Hematopoietic multipotent progenitor cell treated with erythropoietin and hydrocortisone succinate and interleukin-3 and kit ligand, for 4 days (in vitro differentiated cells): Measurements from ENCODE around the gene NUDC.
"Not testable (repeated sequence)": the region's sequence is repeated elsewhere in the genome, so short reads cannot be mapped to it uniquely, and the experiment has no call there.

ENCODE experiments used
- DNase-seq: peaks from one replicate; pipeline ENCODE4 v3.0.0-alpha.2; 2015

NUDC gene

DNA sequence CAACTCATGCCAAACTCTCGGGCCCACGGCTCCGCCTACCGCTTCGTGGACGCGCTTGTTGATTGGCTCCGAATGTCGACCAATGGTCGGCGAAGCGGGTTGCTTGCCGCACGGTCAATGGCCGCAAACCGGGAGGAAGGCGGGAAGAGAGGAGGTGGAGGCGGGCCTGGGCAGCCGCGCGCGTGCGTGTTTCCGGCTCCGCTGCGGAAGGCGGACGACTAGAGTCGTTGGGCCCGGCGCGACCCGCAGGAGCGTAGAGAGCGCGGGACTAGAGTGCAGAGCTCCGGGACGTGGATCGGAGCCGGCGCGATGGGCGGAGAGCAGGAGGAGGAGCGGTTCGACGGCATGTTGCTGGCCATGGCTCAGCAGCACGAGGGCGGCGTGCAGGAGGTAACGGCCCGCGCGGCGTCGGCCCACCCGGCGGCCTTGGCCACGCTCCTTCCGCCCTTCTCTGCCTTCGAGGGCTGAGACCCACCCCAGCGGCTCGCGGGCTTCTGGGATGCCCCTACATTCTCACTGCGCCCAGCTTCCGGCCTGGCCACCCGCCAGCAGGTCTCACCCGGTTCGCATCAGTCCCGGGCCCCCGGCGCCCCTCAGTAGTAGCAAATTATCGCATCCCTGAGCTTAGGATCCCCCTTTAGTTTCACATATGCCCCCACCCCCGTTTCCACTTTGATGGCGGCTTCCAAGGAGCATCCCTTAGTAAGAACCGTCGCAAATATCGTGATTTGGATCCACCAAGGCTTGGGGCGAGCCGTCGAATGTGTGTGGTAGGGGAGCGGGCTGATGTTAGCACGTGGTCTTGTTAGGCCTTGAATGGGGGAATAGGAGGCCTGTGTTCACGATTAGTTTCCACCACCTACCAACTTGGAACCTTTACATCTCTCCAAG lies at the start of gene NUDC:
NUDC (plus strand) TSS at position 204 of the 891 bp plus-strand sequence; CDS start at position 310, 106 bp downstream.
- peak; percentile 99 for DNase-seq

DNA sequence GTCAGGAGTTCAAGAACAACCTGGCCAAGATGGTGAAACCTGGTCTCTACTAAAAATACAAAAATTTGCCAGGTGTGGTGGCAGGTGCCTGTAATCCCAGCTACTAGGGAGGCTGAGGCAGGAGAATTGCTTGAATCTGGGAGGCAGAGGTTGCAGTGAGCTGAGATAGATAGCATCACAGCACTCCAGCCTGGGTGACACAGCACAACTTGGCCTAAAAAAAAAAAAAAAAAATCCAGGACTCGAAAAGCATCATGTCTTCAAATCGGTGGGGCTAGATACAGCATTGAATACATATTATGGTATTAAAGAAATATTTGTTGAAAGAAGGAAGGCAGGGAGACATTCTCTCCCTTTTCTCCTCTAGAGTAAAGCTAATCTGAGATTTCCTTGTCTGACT lies 48.4 kb upstream of the NUDC start:
- DNase-seq: not testable (repeated sequence)

DNA sequence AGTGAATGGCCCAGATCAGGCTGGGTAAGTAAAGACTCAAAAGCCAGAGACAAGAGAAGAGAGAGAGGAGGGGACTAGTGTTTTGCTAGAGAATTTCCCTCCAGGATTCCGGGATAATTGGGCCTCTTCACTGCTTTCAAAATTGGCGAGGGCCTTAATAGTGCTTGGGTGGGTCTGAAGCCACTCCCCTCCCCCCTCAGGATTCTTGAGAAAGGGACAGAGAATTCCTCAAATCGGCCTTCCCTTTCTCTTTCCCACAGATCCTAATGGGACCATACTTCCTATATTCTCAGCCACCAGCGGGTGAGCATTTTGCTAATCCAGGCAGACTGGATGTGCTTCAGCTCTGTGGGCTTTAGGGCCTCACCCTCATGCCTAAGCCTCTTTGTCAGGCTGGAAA lies 46.6 kb upstream of the NUDC start:
- no peak for DNase-seq

DNA sequence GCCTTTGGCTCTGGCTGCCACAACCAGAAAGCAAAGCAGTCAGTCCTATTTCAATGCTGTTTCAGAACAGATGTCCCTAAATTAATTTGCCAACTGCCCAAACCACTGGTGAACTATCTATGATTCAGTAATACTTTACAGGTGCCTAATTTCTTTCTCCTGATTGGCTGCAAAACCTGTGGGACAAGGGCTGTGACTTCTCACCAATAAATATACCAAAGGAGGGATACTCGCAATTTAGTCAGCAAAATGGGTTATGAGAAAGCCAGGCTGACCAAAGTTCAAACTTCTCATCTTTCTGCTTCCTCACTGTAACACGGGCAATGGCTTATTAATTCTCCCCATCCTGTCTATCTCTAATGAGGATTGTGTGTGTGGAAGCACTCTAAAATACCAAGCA lies 44.2 kb upstream of the NUDC start:
- DNase-seq: no peak

DNA sequence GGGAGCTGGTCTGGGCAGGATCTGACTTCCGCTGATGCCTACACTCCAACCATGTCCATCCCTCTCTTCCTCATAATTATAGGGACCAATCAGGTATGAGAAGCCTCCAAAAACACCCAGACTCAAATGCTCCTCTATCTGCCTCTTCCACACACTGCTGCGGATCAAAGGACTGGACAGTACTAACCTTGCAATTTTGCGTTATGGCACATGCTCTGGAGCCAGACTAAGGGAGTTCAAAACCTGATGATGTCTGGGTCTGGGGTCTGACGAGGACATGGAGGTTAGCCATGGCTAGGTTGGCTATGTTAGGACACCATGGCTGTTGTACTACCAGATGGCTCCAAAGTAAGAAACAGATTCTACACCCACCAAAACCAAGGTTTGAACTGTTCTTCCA lies 41.8 kb upstream of the NUDC start:
- no peak for DNase-seq

DNA sequence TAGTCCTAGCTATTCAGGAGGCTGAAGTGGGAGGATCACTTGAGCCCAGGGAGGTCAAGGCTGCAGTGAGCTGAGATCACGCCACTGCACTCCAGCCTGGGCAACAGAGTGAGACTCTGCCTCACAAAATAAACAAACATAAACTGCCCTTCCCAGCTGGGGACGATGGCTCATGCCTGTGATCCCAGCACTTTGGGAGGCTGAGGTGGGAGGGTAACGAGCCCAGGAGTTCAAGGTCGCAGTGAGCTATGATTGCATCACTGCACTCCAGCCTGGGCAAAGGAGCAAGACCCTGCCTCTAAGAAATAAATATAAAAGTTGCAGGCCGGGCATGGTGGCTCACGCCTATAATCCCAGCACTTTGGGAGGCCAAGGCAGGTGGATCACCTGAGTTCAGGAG lies 39.9 kb upstream of the NUDC start:
- DNase-seq: not testable (repeated sequence)

DNA sequence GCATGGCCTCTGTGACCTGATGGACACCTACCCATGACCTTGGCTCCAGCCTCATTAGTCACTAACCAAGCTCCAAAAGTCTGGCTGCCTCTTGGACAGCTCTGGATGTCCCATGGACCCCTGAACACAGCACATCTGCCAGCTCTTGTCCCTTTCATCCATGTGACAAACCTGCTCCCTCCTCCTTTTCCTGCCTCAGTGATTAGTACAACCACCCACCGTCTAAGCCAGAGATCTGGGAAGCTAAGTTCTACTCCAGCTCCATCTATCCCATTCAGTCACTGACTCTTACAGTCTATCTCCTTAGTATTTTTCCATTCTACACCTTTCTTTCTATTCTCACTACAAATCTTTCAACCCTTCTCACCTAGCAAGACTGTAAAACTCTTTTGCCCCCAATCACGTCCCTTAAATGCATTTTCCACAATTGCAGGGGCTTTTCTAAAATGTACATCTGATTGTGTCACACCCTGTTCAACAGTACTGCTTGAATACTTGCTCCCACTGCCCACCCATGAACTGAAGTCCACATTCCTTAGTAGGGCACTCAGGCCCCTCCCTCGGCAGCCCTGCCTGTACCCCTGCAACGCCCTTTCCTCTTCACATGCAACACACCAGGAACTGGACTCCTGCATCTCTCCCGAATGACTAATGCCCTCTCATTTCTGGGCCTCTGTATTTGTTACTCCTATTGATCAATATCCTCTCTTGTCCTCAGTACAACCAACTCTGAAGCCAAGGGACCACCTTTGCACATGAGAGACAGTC lies 38.7 kb upstream of the NUDC start:
- no peak for DNase-seq

DNA sequence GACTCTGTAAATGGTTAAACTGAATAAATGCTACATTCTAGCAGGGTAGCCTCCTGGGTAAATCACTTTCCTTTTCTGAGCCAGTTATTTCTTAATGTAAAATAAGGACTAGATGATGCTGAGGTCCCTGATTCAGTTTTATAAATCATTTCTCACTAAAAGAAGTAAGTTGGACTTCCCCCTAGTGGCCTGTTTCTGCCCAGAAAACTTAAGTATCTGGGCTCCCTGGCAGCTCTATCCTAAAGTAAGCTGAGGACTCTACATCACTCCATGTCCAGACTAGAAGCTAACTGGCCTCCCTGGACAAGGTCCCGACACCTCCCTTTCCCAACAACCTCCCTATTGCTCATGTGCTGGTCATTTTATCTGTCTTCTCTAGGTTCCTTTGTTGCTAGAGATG lies 34.4 kb upstream of the NUDC start:
- peak; percentile 74 for DNase-seq

DNA sequence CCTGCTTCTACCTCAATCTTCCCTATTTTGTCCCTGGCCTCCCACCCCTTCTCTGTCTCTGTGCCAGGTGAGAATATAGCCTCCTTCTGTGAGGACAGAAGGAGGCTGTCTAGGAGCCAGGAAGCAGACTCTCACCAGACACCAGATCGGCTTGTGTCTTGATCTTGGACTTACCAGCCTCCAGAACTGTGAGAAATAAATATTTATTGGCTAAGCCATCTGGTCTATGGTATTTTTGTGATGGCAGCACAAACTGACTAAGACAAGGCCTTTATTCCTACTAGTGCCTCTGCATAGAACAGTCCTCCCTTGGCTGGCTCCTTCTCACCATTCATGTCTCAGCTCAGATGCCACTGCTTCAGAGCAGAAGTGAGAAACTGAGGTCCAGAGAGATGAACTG lies 33.3 kb upstream of the NUDC start:
- no peak for DNase-seq

DNA sequence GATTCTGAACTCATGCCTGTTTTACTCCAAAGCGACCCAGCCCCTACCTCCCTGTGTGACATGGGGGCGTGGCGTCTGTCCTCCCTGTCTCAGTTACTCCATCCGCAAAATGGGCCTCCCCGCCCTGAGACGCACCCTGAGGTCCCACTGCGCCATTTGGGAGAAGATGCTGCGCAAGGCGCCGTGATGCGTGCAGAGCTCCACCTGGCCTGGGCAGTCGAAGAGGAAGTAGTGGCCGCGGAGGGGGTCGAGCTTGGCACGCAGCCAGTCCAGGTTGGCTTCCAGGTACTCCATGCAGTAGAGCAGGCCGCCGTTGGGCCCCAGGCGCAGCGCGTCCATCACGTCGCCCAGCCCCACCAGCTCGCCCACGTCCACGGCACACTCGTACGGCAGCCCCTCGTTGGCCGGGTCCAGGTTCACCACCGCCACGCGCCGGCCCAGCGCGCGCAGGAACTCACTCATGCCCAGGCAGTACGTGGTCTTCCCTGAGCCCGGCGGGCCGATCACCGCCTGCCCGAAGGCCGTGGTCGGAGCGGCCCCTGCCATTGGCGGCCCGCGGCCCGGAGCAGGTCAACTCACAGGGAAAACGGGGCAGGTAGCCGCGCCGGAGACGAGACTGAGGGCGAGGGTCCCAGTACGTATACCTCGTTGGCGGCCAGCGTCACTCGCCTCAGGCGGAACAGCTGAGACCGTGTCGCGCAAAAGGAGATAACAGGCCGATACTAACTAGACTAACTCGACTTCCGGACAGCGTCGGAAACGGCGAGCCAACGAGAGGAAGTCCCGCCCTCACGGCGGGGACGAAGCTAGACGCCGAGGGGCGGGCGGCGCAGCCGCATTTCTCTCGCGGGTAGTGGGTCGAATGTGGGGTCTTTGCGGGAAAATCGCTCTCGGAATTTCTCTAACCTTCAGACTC lies 31.7 kb upstream of the NUDC start, which contains the start of gene GPN2:
GPN2 (minus strand) TSS at position 733 of the 916 bp plus-strand sequence; CDS start at position 546, 187 bp downstream.
- peak; percentile 95 for DNase-seq

DNA sequence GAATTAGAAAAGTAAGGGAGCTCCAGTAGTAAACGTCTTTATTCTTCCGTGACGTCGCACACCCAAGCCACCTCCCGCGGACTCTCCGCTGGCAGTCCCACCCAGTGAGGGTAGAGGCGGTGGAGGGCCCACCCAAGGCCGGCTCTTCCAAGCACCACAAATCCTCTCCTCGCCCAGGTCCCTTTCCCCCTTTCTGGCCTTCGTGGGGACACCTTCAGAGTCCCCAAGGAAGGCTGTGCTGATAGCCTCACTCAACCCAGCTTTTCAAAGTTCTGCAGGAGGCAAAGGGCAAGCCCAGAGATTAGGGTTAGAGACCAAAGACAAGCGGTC lies 31.1 kb upstream of the NUDC start:
- DNase-seq: no peak

DNA sequence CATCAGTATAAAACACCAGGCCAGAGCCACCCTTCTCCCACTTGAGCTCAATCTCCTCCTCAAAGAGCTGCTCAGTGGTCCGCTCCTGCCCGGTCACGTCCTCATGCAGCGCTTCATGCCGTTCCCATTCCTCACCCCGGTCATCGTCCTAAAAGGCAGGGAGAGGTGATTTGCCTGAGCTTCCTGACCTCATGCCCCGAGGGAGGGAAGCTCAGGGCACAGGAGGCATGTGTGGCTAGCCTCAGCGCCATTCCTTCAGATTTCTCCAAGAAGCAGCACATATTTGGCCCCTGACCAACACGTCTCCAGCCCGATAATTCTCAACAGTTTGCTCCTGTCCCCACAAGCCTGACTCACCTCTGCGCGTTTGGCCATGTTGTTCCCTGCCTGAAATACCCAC lies 27.3 kb upstream of the NUDC start:
- no peak for DNase-seq

DNA sequence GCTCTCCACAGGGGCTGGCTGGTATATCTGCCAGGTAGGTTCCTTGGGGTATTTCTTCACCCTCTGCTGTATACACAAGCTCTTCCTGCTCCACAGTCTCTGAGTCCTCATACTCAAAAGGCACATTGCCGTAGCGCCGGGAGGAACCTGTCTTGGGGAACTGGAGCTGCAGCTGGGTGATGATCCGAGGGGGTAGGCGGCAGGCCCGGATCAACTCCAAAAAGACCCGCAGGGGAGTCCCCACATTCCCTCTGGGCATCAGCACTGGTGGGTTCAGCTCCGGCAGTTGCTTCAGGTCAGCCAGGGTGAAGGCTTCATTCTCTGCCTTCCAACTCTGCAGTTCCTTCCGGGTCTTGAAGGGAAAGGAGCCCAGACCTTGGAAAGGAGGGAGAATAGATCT lies 24.2 kb upstream of the NUDC start:
- no peak for DNase-seq

DNA sequence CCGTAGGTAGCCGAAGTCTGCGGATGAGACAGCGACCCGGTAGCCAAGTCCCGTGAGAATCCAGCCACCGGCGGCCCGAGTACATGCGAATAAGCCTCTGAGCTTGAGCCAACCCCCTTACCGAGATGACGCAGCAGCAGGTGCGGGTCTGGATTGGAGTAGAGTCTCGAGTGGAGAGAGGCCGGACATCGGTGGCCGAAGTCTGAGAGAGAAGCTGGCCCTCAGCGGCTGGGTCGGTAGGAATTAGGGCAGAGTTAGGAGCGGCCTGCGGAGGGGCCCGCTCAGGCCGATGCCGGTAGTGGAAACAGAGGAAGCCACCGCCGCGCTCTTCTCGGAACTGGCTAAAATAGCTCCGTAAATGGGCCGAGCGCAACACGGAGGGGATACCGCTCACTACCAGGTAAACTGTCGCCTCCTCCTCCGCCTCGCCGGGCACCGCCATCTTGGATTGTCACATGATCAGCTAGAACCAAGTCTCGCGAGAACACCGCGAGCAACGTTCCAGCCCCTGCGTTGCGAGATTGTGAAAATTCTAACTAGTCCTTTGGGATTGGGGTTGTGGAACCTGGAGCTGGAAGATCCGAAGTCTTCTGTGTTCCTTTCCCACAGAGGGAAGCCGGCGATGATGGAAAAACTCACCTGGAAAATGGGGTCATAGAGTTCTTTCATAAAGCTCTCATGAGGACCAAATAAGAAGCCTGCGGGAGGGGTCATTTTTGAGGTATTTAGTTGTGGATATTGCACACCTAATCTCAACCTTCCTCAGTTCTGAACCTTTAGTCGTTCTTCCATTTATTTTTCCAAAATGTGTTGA lies 21.3 kb upstream of the NUDC start, which contains the start of gene GPATCH3:
GPATCH3 (minus strand) TSS at position 467 of the 814 bp plus-strand sequence; CDS start at position 442, 25 bp downstream.
- DNase-seq: peak; percentile 96

DNA sequence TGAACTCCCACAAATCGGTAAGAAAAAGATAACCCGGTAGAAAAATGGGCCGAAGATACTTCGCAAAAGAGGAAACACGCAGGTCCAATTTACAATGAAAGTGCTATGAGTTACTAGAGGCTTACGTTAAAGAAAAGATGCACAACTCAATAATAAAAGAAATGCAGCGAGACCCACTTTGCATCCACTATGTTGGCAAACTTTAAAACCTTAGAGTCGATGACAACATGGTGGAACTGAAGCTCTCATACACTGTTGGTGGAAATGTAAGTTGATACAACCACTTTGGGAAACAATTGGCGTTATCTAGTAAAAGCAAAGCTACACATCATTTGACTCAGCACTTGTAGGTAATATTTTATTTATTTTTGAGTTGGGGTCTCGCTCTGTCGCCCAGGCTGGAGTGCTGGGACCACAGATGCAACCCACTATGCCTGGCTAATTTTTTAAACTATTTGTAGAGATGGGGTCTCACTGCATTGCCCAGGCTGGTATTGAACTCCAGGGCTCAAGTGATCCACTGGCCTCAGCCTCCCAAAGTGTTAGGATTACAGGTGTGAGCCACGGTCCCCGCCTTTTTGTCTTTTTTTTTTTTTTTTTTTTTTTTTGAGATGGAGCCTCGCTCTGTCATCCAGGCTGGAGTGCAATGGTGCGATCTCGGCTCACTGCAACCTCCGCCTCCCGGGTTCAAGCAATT lies 20.6 kb upstream of the NUDC start:
- no peak for DNase-seq

DNA sequence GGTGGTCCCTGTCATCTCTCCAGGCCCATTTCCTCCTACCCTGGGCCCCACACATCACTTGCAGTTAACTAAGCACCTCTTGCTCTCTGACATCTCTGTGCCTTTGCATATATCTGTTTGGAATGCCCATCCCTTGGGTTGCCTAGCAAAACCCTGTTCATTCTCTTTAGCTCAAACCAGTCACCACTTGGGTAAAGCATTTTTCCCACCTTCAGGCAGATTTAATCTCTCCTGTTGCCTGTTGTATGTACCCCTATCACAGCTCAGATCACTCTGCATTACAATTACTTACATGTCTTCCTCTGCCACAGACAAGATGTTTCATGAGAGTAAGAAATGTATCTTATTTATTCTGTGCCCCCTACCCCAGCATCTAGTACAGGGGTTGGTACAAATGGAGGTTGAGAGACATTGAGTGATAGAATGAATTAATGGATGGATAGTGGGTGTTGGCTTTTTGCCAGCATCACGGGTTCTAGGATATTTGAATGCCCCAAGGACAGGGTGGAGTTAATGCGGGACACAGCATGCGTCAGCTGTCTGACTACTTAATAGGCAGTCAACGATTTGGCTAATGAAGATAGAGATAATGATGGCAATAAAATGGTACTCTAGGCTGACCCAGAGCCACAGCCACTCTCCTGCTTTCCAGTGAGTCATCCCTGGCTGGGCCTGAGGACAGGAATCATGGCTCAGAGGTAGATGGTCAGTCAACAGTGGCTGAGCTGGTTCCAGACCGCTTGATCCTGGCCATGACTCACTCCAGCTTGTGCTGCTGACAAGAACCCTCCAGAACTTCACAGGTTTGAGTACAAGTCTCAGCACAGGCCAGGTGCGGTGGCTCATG lies 14.2 kb upstream of the NUDC start:
- DNase-seq: no peak

DNA sequence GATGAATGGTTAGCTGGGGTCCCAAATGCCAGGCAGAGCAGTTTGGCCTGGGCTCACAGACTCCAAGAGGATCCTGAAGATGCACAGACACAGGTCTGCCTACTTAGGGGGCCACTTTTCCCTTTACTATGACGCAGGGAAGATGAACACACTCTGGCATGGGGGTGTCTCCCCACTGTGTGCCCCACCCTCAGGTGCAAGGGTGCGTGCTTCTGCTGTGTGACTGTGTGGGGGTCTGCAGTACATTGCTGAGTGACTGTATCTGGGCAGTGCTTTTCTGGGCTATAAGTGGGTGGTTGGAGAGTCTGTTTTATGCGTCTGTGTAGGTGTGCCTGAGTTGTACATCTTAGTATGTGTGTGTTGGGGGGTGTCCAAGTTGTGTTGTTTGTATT lies 11.6 kb upstream of the NUDC start:
- no peak for DNase-seq

DNA sequence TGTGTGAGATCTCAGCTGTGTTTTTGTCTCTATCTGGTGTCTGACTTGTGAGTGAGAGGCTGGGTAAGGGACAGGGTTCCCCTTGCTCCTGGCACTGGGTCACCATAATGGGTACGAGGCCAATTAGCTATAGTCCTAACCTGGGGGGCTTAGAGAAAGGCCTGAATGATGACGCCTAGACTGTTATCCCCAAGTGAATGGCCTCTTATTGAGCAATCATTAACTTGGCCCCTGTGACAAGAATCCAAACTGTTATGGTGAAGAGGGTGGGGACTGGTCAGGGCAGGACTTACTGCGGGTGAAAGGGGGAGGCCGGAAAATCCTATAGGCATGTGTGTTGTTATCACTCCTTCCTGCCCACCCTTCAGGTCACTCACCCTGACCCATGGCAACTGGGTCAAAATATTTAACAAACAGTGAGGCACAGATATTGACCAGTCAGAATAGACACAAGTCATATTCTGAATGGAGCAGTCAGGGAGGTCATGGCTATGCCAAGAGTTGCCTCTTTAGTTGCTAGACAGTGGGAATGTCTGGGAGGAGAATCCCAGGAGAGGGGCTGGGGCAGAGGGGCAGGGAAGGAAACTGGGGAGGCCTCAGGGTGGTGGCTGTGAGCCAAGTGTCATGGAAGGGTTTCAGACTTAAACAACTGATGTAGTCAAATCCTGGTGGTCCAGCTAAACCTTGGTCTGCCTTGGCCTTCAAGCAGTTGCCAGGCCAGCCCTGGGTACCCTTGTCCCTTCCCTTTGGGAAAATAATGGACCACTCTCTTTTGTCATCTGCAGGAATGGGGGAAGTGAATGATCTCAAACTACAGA lies 11.0 kb upstream of the NUDC start:
- DNase-seq: no peak

DNA sequence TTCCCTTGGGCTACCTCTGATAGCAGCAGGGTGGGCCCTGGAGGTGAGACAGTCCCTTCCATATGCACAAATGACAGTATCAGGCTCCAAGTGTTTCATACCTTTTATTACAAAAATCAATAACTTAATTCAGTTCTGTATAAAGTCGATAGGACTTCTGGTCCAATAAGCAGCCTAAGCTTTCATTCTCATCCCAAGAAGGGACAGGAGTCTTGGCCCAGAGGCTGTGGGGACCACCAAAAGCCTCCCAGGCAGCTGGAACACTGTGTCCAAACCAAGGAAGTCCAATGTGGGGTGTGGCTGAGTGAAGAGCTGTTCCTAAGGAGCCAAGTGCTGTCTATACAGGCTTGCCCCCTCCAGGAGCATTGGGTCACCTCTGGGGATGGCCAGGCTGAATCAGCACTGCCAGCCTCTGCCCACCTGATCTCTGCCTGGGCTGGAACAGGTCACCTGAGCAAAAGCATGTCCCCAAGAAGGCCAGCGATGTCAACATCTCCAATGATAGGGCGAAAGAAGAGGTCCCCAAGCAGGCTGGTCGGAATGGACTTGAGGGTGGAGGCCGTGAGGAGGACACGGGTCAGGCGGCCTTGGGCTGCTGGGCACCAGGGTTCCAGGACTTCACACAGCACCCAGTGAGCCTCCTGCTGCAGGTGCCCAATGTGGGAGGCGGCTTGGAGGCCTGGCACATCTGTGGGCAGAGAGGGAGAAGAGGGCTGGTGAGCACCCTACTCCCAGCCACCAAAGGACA lies 10.0 kb upstream of the NUDC start:
- no peak for DNase-seq
